Astrocyte (in vitro differentiated cells and primary cell): ENCODE results near the gene DMRTB1. TPM values are rescaled to one million over a fixed set of nuclear protein-coding genes. Genes with fewer than 3 reads are reported as not detected.

ENCODE experiments used
- DNase-seq: peaks from one replicate; pipeline ENCODE4 v3.0.0-alpha.2; 2010; ENCODE audit warnings: low read depth
- FAIRE-seq: peaks from 2 replicates; lab custom pipeline; 2011; peaks lifted over from hg19 to GRCh38; lab: Jason Lieb, UNC
- H2AFZ ChIP-seq: 2 replicates; pipeline ENCODE4 v1.6.0; 2012; ENCODE audit warnings: low read depth, low read length, inconsistent platforms
- H3K27ac ChIP-seq: 2 replicates; pipeline ENCODE4 v1.5.1; 2011; ENCODE audit warnings: low read depth, low read length, inconsistent platforms
- H3K27me3 ChIP-seq: 2 replicates; pipeline ENCODE4 v1.6.0; 2011; ENCODE audit warnings: low read length, inconsistent platforms; ENCODE audit not compliant: insufficient read depth
- H3K36me3 ChIP-seq: 2 replicates; pipeline ENCODE4 v1.5.1; 2011; ENCODE audit warnings: low read length, inconsistent platforms; ENCODE audit not compliant: insufficient read depth
- H3K4me1 ChIP-seq: 2 replicates; pipeline ENCODE4 v1.5.1; 2011; ENCODE audit warnings: low read length, inconsistent platforms; ENCODE audit not compliant: insufficient read depth
- H3K4me2 ChIP-seq: 2 replicates; pipeline ENCODE4 v1.6.0; 2012; ENCODE audit warnings: low read length, inconsistent platforms
- H3K4me3 ChIP-seq: 2 replicates; pipeline ENCODE4 v1.5.1; 2011; ENCODE audit warnings: low read depth, mild to moderate bottlenecking, low read length, inconsistent platforms; ENCODE audit not compliant: insufficient read depth
- H3K79me2 ChIP-seq: 2 replicates; pipeline ENCODE4 v1.6.0; 2012; ENCODE audit warnings: mild to moderate bottlenecking, low read length, inconsistent platforms; ENCODE audit not compliant: insufficient read depth
- H3K9ac ChIP-seq: 2 replicates; pipeline ENCODE4 v1.6.0; 2012; ENCODE audit warnings: mild to moderate bottlenecking, low read length, inconsistent platforms
- H3K9me3 ChIP-seq: 2 replicates; pipeline ENCODE4 v1.5.1; 2012; ENCODE audit warnings: low read depth, mild to moderate bottlenecking, low read length, inconsistent platforms; ENCODE audit not compliant: insufficient read depth
- H4K20me1 ChIP-seq: 2 replicates; pipeline ENCODE4 v1.6.0; 2012; ENCODE audit warnings: low read length, inconsistent platforms; ENCODE audit not compliant: insufficient read depth
- H3K27ac Mint-ChIP-seq: one replicate; pipeline ENCODE4 v1.8.0; 2021; ENCODE audit warnings: mild to moderate bottlenecking, mixed read lengths; ENCODE audit not compliant: unreplicated experiment
- H3K27me3 Mint-ChIP-seq: one replicate; pipeline ENCODE4 v1.8.0; 2021; ENCODE audit warnings: low read depth, mixed read lengths; ENCODE audit not compliant: unreplicated experiment
- H3K36me3 Mint-ChIP-seq: one replicate; pipeline ENCODE4 v1.8.0; 2021; ENCODE audit warnings: low read depth, mixed read lengths; ENCODE audit not compliant: unreplicated experiment
- H3K4me1 Mint-ChIP-seq: one replicate; pipeline ENCODE4 v1.8.0; 2021; ENCODE audit warnings: low read depth, mixed read lengths; ENCODE audit not compliant: unreplicated experiment
- H3K4me3 Mint-ChIP-seq: one replicate; pipeline ENCODE4 v1.8.0; 2021; ENCODE audit warnings: mild to moderate bottlenecking, moderate library complexity, mixed read lengths; ENCODE audit not compliant: unreplicated experiment
- H3K9me3 Mint-ChIP-seq: one replicate; pipeline ENCODE4 v1.8.0; 2021; ENCODE audit warnings: mild to moderate bottlenecking, mixed read lengths; ENCODE audit not compliant: unreplicated experiment
- CTCF ChIP-seq: IDR thresholded peaks from 2 replicates; pipeline ENCODE4 v1.5.1; 2011; ENCODE audit warnings: low read depth, mild to moderate bottlenecking, inconsistent platforms, low read length, moderate library complexity; ENCODE audit not compliant: insufficient read depth
- EZH2 ChIP-seq: IDR thresholded peaks from 2 replicates; pipeline ENCODE4 v1.6.1; 2012; ENCODE audit warnings: mild to moderate bottlenecking, low read length, inconsistent platforms; ENCODE audit not compliant: insufficient read depth
- total RNA-seq: library from RNA; stranded (reverse); gene quantifications from 2 replicates; pipeline ENCODE4 v1.2.1, GENCODE V29; 2021

The DMRTB1 gene
- total RNA-seq, 1 donor from 2014 or later = not detected

GRCh38 chr1:53463961-53464899 lies 5.0 kb downstream of the DMRTB1 start:
- peaks cover 3% of the 10 kb centered on the region for H3K27me3 ChIP-seq
- no peak overlapping the region for H3K9ac ChIP-seq
- FAIRE-seq (no peak), DNase-seq (no peak)
- H4K20me1 ChIP-seq = no peaks in the 10 kb centered on the region
- TF ChIP-seq EZH2 = no peak
- TF ChIP-seq CTCF = no peak
- H3K4me2 ChIP-seq = no peak overlapping the region
- no peak overlapping the region for H3K27ac ChIP-seq
- no peak overlapping the region for H2AFZ ChIP-seq
- Mint-ChIP-seq H3K27ac (no peak overlapping the region), H3K27me3 (peaks cover 22% of the 10 kb centered on the region), H3K9me3 (no peaks in the 10 kb centered on the region), H3K4me1 (peaks cover 2% of the 10 kb centered on the region), H3K4me3 (no peak overlapping the region), H3K36me3 (no peaks in the 10 kb centered on the region)
- no peaks in the 10 kb centered on the region for H3K79me2 ChIP-seq
- no peaks in the 10 kb centered on the region for H3K36me3 ChIP-seq
- no peaks in the 10 kb centered on the region for H3K9me3 ChIP-seq
- H3K4me1 ChIP-seq = no peaks in the 10 kb centered on the region
- no peak overlapping the region for H3K4me3 ChIP-seq

- Histone ChIP-seq H2AFZ (no peak overlapping the region), H3K4me3 (no peak overlapping the region), H3K27ac (no peak overlapping the region), H4K20me1 (no peaks in the 10 kb centered on the region), H3K4me2 (no peak overlapping the region), H3K79me2 (no peaks in the 10 kb centered on the region), H3K4me1 (no peaks in the 10 kb centered on the region), H3K27me3 (peaks cover 3% of the 10 kb centered on the region), H3K36me3 (no peaks in the 10 kb centered on the region), H3K9ac (no peak overlapping the region), H3K9me3 (no peaks in the 10 kb centered on the region)
- no peaks in the 10 kb centered on the region for H3K36me3 Mint-ChIP-seq
- peaks cover 2% of the 10 kb centered on the region for H3K4me1 Mint-ChIP-seq
- no peaks in the 10 kb centered on the region for H3K9me3 Mint-ChIP-seq
- DNase-seq (no peak), FAIRE-seq (no peak)
- TF ChIP-seq CTCF (no peak), EZH2 (no peak)
- no peak overlapping the region for H3K4me3 Mint-ChIP-seq
- no peak overlapping the region for H3K27ac Mint-ChIP-seq
- H3K27me3 Mint-ChIP-seq = peaks cover 19% of the 10 kb centered on the region
Measured at GRCh38 chr1:53465023-53465957, 6.1 kb downstream of the DMRTB1 start.
